Liver (tissue), 9 donors: ENCODE results near the gene STRADA. TPM values are rescaled to one million over a fixed set of nuclear protein-coding genes. Genes with fewer than 3 reads are reported as not detected.

Experiments used
- DNase-seq: peaks from one replicate; pipeline ENCODE4 v3.0.0-alpha.2; 2017; ENCODE audit warnings: low spot score
- H3K27ac ChIP-seq, 2 donors: one replicate each; pipeline ENCODE4 v1.7.0; 2013; ENCODE audit warnings: inconsistent platforms in 2 of 2, low read length in 2 of 2, control low read depth in 1 of 2, low read depth in 1 of 2, mild to moderate bottlenecking in 1 of 2
- H3K27me3 ChIP-seq, 4 donors: one replicate each; pipeline versions ENCODE4 v1.6.1 to v1.7.0; 2013; ENCODE audit warnings: low read length in 3 of 4, inconsistent platforms in 1 of 4, mild to moderate bottlenecking in 1 of 4, moderate library complexity in 1 of 4; ENCODE audit not compliant: control insufficient read depth in 4 of 4, insufficient read depth in 4 of 4
- H3K36me3 ChIP-seq, 4 donors: one replicate each; pipeline versions ENCODE4 v1.6.1 to v1.7.0; 2013; ENCODE audit warnings: low read length in 3 of 4, mild to moderate bottlenecking in 3 of 4, low read depth in 1 of 4, moderate library complexity in 1 of 4; ENCODE audit not compliant: control insufficient read depth in 4 of 4, insufficient read depth in 3 of 4
- H3K4me1 ChIP-seq, 4 donors: one replicate each; pipeline versions ENCODE4 v1.6.1 to v1.7.0; 2013; ENCODE audit warnings: low read length in 3 of 4, mild to moderate bottlenecking in 3 of 4, moderate library complexity in 1 of 4; ENCODE audit not compliant: control insufficient read depth in 4 of 4, insufficient read depth in 4 of 4
- H3K4me3 ChIP-seq, 3 donors: one replicate each; pipeline versions ENCODE4 v1.6.1 to v1.7.0; 2013; ENCODE audit warnings: low read length in 3 of 3, control low read depth in 1 of 3, low read depth in 1 of 3, mild to moderate bottlenecking in 1 of 3
- H3K9ac ChIP-seq, 2 donors: one replicate each; pipeline ENCODE4 v1.7.0; 2013; ENCODE audit warnings: low read length in 2 of 2, mild to moderate bottlenecking in 2 of 2, moderate library complexity in 2 of 2, control low read depth in 1 of 2, low read depth in 1 of 2
- H3K9me3 ChIP-seq, 4 donors: one replicate each; pipeline versions ENCODE4 v1.6.1 to v1.7.0; 2013; ENCODE audit warnings: low read length in 3 of 4; ENCODE audit not compliant: control insufficient read depth in 4 of 4
- CTCF ChIP-seq: fragments of 150-350 bp; IDR thresholded peaks from 2 replicates; pipeline ENCODE4 v1.5.1; 2017; ENCODE audit warnings: improper control_type of control experiment, low read depth, low read length; ENCODE audit not compliant: missing input control
- EGR1 ChIP-seq, 2 donors: IDR thresholded peaks; 2 replicates each; pipeline ENCODE4 v1.6.1; 2016 to 2018; ENCODE audit warnings: antibody characterized with exemption in 2 of 2, low read depth in 2 of 2
- FOXA2 ChIP-seq: IDR thresholded peaks from 2 replicates; pipeline ENCODE4 v1.6.1; 2016; ENCODE audit warnings: antibody characterized with exemption
- GABPA ChIP-seq, 2 donors: IDR thresholded peaks in 1 of 2; conservative IDR thresholded peaks in 1 of 2; 2 replicates each; pipeline ENCODE4 v1.6.1; 2016; ENCODE audit warnings: antibody characterized with exemption in 2 of 2, mild to moderate bottlenecking in 1 of 2, moderate library complexity in 1 of 2
- NR2F2 ChIP-seq: IDR thresholded peaks from 2 replicates; pipeline ENCODE4 v1.6.1; 2016; ENCODE audit warnings: antibody characterized with exemption
- REST ChIP-seq: IDR thresholded peaks from 2 replicates; pipeline ENCODE4 v1.6.1; 2016; ENCODE audit warnings: antibody characterized with exemption, mild to moderate bottlenecking
- SP1 ChIP-seq: IDR thresholded peaks from 2 replicates; pipeline ENCODE4 v1.6.1; 2018; ENCODE audit warnings: antibody characterized with exemption, mild to moderate bottlenecking
- WGBS: extraction: QIAGEN DNeasy Blood & Tissue Kit; methylation state at CpG from one replicate; pipeline ENCODE4 v1.1.7; 2013; 5-methylcytosine and 5-hydroxymethylcytosine counted together
- polyA plus RNA-seq, 2 donors: library from polyadenylated mRNA; stranded (reverse) in 1 of 2; unstranded in 1 of 2; fragments of 200-250 nt in 1 of 2; fragments of >200 nt in 1 of 2; fragmentation: Nextera tagmentation in 1 of 2; extraction: Ambion mirVana in 1 of 2; gene quantifications; one replicate each; pipeline versions ENCODE4 v1.2.1 to v1.2.3, GENCODE V29; 2013 to 2015
- total RNA-seq, 2 donors: library from RNA; depleted of rRNA; stranded (reverse); fragments of >200 nt; gene quantifications; one replicate each; pipeline ENCODE4 v1.2.3, GENCODE V29; 2014
- donor health status: healthy.
- donor health status: healthy.
- donor health status: healthy.
- donor health status: healthy.
- donor health status: healthy.

STRADA gene
- total and polyA plus RNA-seq, 4 donors, result 7.7 to 17.9 (median 8.2) TPM

- WGBS, result 63% methylated on average over 2 of the region's 2 CpGs
- no peak overlapping the region for H3K27ac ChIP-seq
- H3K27me3 ChIP-seq, result no peaks in the 10 kb centered on the region
- DNase-seq, result no peak
- peaks cover 0 to 3% (median 1%) of the 10 kb centered on the region in 4 donors for H3K4me1 ChIP-seq
- no peak for TF ChIP-seq FOXA2
- no peak for TF ChIP-seq CTCF
- TF ChIP-seq GABPA (IDR thresholded peaks at IDR 0.05 in 1 of 2, conservative IDR thresholded peaks at IDR 0.05 in 1 of 2), result no peak
- TF ChIP-seq NR2F2, result no peak
- no peak for TF ChIP-seq EGR1 (IDR thresholded peaks at IDR 0.05; ENCODE audit: low read depth in 2 of 2)
- TF ChIP-seq SP1, result no peak
- no peak for TF ChIP-seq REST
- H3K36me3 ChIP-seq, result peaks cover 3 to 22% (median 12%) of the 10 kb centered on the region in 4 donors
- no peak overlapping the region for H3K4me3 ChIP-seq
- H3K9ac ChIP-seq, result no peak overlapping the region
- H3K9me3 ChIP-seq, result no peaks in the 10 kb centered on the region
Measured at GRCh38 chr17:63653050-63653449, 88.5 kb downstream of the STRADA start.

Other genes with a start within 250 kb of the STRADA start
- under 1 TPM in 1 of 2 donors, not detected in 1; 0.09 TPM for gene KCNH6, start 218.4 kb downstream of the STRADA start, total RNA-seq
- gene KCNH6, start 218.4 kb downstream of the STRADA start, polyA plus RNA-seq, result not detected
- gene DCAF7, start 191.3 kb downstream of the STRADA start, total RNA-seq, result 10 to 100 TPM; 14.4 to 24.0 TPM
- 10 to 100 TPM; 13.2 to 15.6 TPM for gene DCAF7, start 191.3 kb downstream of the STRADA start, polyA plus RNA-seq
- gene TACO1, start 140.9 kb downstream of the STRADA start, total RNA-seq, result 10 to 100 TPM; 14.3 to 33.2 TPM
- 10 to 100 TPM; 50.1 to 55.8 TPM for gene TACO1, start 140.9 kb downstream of the STRADA start, polyA plus RNA-seq
- 10 to 100 TPM; 12.8 to 28.7 TPM for gene MAP3K3, start 119.4 kb downstream of the STRADA start, total RNA-seq
- gene MAP3K3, start 119.4 kb downstream of the STRADA start, polyA plus RNA-seq, result 1 to 10 TPM; 3.9 to 9.1 TPM
- 10 to 100 TPM in 1 of 2 donors, 1 to 10 TPM in 1; 6.2 to 24.2 TPM for gene LIMD2, start 41.7 kb downstream of the STRADA start, total RNA-seq
- gene LIMD2, start 41.7 kb downstream of the STRADA start, polyA plus RNA-seq, result 1 to 10 TPM; 5.9 to 9.6 TPM
- 10 to 100 TPM; 67.7 to 87.2 TPM for gene CCDC47, start 31.8 kb upstream of the STRADA start, total RNA-seq
- gene CCDC47, start 31.8 kb upstream of the STRADA start, polyA plus RNA-seq, result 10 to 100 TPM; 33.0 to 57.8 TPM
- gene DDX42, start 32.4 kb upstream of the STRADA start, total RNA-seq, result 10 to 100 TPM; 39.7 to 64.2 TPM
- gene DDX42, start 32.4 kb upstream of the STRADA start, polyA plus RNA-seq, result 10 to 100 TPM; 15.0 to 20.1 TPM
- gene PSMC5, start 85.6 kb upstream of the STRADA start, total RNA-seq, result 10 to 100 TPM; 51.0 to 57.1 TPM
- gene PSMC5, start 85.6 kb upstream of the STRADA start, polyA plus RNA-seq, result 10 to 100 TPM; 87.3 to 87.4 TPM
- gene FTSJ3, start 85.9 kb upstream of the STRADA start, total RNA-seq, result 10 to 100 TPM; 20.2 to 31.1 TPM
- 10 to 100 TPM; 10.5 to 18.2 TPM for gene FTSJ3, start 85.9 kb upstream of the STRADA start, polyA plus RNA-seq
- 10 to 100 TPM; 36.3 to 67.9 TPM for gene SMARCD2, start 100.9 kb upstream of the STRADA start, total RNA-seq
- 10 to 100 TPM; 14.5 to 42.5 TPM for gene SMARCD2, start 100.9 kb upstream of the STRADA start, polyA plus RNA-seq
- gene CSH2, start 131.9 kb upstream of the STRADA start, total RNA-seq, result not detected
- not detected for gene CSH2, start 131.9 kb upstream of the STRADA start, polyA plus RNA-seq
- gene GH2, start 140.1 kb upstream of the STRADA start, total RNA-seq, result not detected
- not detected for gene GH2, start 140.1 kb upstream of the STRADA start, polyA plus RNA-seq
- not detected for gene CSH1, start 154.8 kb upstream of the STRADA start, total RNA-seq
- gene CSH1, start 154.8 kb upstream of the STRADA start, polyA plus RNA-seq, result not detected
- gene CSHL1, start 169.5 kb upstream of the STRADA start, total RNA-seq, result not detected
- gene CSHL1, start 169.5 kb upstream of the STRADA start, polyA plus RNA-seq, result not detected
- gene GH1, start 177.0 kb upstream of the STRADA start, total RNA-seq, result not detected
- not detected for gene GH1, start 177.0 kb upstream of the STRADA start, polyA plus RNA-seq
- gene CD79B, start 190.5 kb upstream of the STRADA start, total RNA-seq, result 1 to 10 TPM; 1.3 to 6.5 TPM
- 1 to 10 TPM; 3.4 to 3.6 TPM for gene CD79B, start 190.5 kb upstream of the STRADA start, polyA plus RNA-seq
- 1 to 10 TPM in 1 of 2 donors, under 1 TPM in 1; 0.70 to 1.3 TPM for gene SCN4A, start 231.1 kb upstream of the STRADA start, total RNA-seq
- under 1 TPM; 0.04 to 0.15 TPM for gene SCN4A, start 231.1 kb upstream of the STRADA start, polyA plus RNA-seq